Gastrocnemius medialis (tissue), 4 donors: ENCODE data around the gene SYT1. TPM values are rescaled to one million over a fixed set of nuclear protein-coding genes. Genes with fewer than 3 reads are reported as not detected.

Experiments used
- ATAC-seq, 2 donors: fragments of 150-250 bp; one replicate each; pipeline ENCODE4 v1.9.1; 2016
- DNase-seq, 2 donors: peaks; one replicate each; pipeline ENCODE4 v3.0.0-alpha.2; 2019
- H3K27ac ChIP-seq, 4 donors: fragments of 200-600 bp; sonication (generic); 1 replicate in 1 of 4; 2 replicates in 3 of 4; pipeline ENCODE4 v1.5.1; 2016 to 2018; ENCODE audit warnings: mild to moderate bottlenecking in 2 of 4, moderate library complexity in 1 of 4
- H3K27me3 ChIP-seq, 3 donors: fragments of 200-600 bp; sonication (generic) in 2 of 3; 1 replicate in 1 of 3; 2 replicates in 2 of 3; pipeline versions ENCODE4 v1.5.1 to v1.6.0; 2016 to 2019; ENCODE audit warnings: mild to moderate bottlenecking in 1 of 3, moderate library complexity in 1 of 3
- H3K36me3 ChIP-seq, 2 donors: fragments of 200-600 bp; sonication (generic) in 1 of 2; one replicate each; pipeline ENCODE4 v1.5.1; 2017 to 2018
- H3K4me1 ChIP-seq, 2 donors: fragments of 200-600 bp; sonication (generic) in 1 of 2; one replicate each; pipeline ENCODE4 v1.5.1; 2016 to 2017; ENCODE audit warnings: mild to moderate bottlenecking in 2 of 2
- H3K4me3 ChIP-seq, 4 donors: fragments of 200-600 bp; sonication (generic) in 3 of 4; 1 replicate in 1 of 4; 2 replicates in 3 of 4; pipeline ENCODE4 v1.5.1; 2016 to 2019; ENCODE audit warnings: mild to moderate bottlenecking in 2 of 4
- H3K9me3 ChIP-seq, 3 donors: fragments of 200-600 bp; sonication (generic) in 2 of 3; 1 replicate in 1 of 3; 2 replicates in 2 of 3; pipeline ENCODE4 v1.5.1; 2016 to 2019
- CTCF ChIP-seq, 5 experiments: fragments of 450-650 bp in 3 of 5; fragments of 200-600 bp in 2 of 5; sonication (generic) in 2 of 5; IDR thresholded peaks in 4 of 5; conservative IDR thresholded peaks in 1 of 5; 1 replicate in 4 of 5; 2 replicates in 1 of 5; pipeline ENCODE4 v1.5.1; 2016 to 2019; ENCODE audit warnings: antibody characterized with exemption in 5 of 5, mild to moderate bottlenecking in 3 of 5, moderate library complexity in 3 of 5
- POLR2A ChIP-seq, 2 donors: fragments of 450-650 bp; IDR thresholded peaks; one replicate each; pipeline ENCODE4 v1.6.1; 2017; ENCODE audit warnings: antibody characterized with exemption in 2 of 2, mild to moderate bottlenecking in 2 of 2, moderate library complexity in 2 of 2
- in situ Hi-C, 4 donors: fragments of 200-750 bp; cut with MboI; loops; one replicate each; pipeline versions ENCODE4 v1.15.0 to v1.8.0; 2017; ENCODE audit warnings: low sequenced_read_pairs in 4 of 4
- intact Hi-C: fragments of 100-400 bp; cut with DNase I; formaldehyde crosslinking; loops from one replicate; pipeline ENCODE4 v1.15.1; 2023; ENCODE audit warnings: low total_unique reads
- total RNA-seq, 4 donors: library from RNA; depleted of rRNA; stranded (reverse); fragments of >200 nt; gene quantifications; one replicate each; pipeline versions ENCODE4 v1.1.0 to v1.2.3, GENCODE V29; 2016

The SYT1 gene
- total RNA-seq, 4 donors from 2014 or later: 0.13 to 0.88 TPM; not detected in 2

- DNase-seq: no peak
- intact Hi-C loops (no loop called here), in situ Hi-C loops (no loop called here)
- Histone ChIP-seq H3K27ac (no peak overlapping the region), H3K4me1 (no peaks in the 10 kb centered on the region), H3K4me3 (no peak overlapping the region), H3K27me3 (no peaks in the 10 kb centered on the region), H3K9me3 (no peaks in the 10 kb centered on the region), H3K36me3 (no peaks in the 10 kb centered on the region)
- no peak for ATAC-seq
- no peak for TF ChIP-seq POLR2A (IDR thresholded peaks at IDR 0.05)
- TF ChIP-seq CTCF (IDR thresholded peaks at IDR 0.05 in 4 of 5, conservative IDR thresholded peaks at IDR 0.05 in 1 of 5): no peak
Measured at GRCh38 chr12:78966062-78966461, 101.5 kb downstream of the SYT1 start.

GRCh38 chr12:78966926-78967325, 102.4 kb downstream of the SYT1 start:
- intact Hi-C loops: no loop called here
- Histone ChIP-seq H3K4me1 (no peaks in the 10 kb centered on the region), H3K36me3 (no peaks in the 10 kb centered on the region), H3K27ac (no peak overlapping the region), H3K9me3 (no peaks in the 10 kb centered on the region), H3K27me3 (no peaks in the 10 kb centered on the region), H3K4me3 (no peak overlapping the region)
- TF ChIP-seq CTCF (IDR thresholded peaks at IDR 0.05 in 4 of 5, conservative IDR thresholded peaks at IDR 0.05 in 1 of 5) (no peak), POLR2A (IDR thresholded peaks at IDR 0.05) (no peak)
- in situ Hi-C loops: no loop called here
- ATAC-seq (no peak), DNase-seq (no peak)

- no peaks in the 10 kb centered on the region for H3K36me3 ChIP-seq
- no peak overlapping the region for H3K27ac ChIP-seq
- H3K9me3 ChIP-seq: no peaks in the 10 kb centered on the region
- no peak for ATAC-seq
- in situ Hi-C loops (no loop called here), intact Hi-C loops (no loop called here)
- no peak for TF ChIP-seq CTCF (IDR thresholded peaks at IDR 0.05 in 4 of 5, conservative IDR thresholded peaks at IDR 0.05 in 1 of 5)
- TF ChIP-seq POLR2A (IDR thresholded peaks at IDR 0.05): no peak
- H3K4me3 ChIP-seq: no peak overlapping the region
- H3K27me3 ChIP-seq: no peaks in the 10 kb centered on the region
- DNase-seq: no peak
- H3K4me1 ChIP-seq: no peaks in the 10 kb centered on the region
Measured at GRCh38 chr12:78968226-78968625, 103.7 kb downstream of the SYT1 start.

- TF ChIP-seq CTCF (IDR thresholded peaks at IDR 0.05 in 4 of 5, conservative IDR thresholded peaks at IDR 0.05 in 1 of 5) (no peak), POLR2A (IDR thresholded peaks at IDR 0.05) (no peak)
- in situ Hi-C loops: no loop called here
Measured at GRCh38 chr12:78970041-78970440, 105.5 kb downstream of the SYT1 start.

GRCh38 chr12:78977304-78977867, 112.8 kb downstream of the SYT1 start:
- no peak overlapping the region for H3K4me3 ChIP-seq
- intact Hi-C loops: no loop called here

More at GRCh38 chr12:78970041-78970440, 105.5 kb downstream of the SYT1 start:
- Histone ChIP-seq H3K9me3 (no peaks in the 10 kb centered on the region), H3K27me3 (no peaks in the 10 kb centered on the region), H3K27ac (no peak overlapping the region), H3K4me1 (no peaks in the 10 kb centered on the region), H3K36me3 (no peaks in the 10 kb centered on the region), H3K4me3 (no peak overlapping the region)
- intact Hi-C loops: no loop called here
- ATAC-seq (no peak), DNase-seq (no peak)

More at GRCh38 chr12:78977304-78977867, 112.8 kb downstream of the SYT1 start:
- Histone ChIP-seq H3K27ac (no peak overlapping the region), H3K9me3 (no peaks in the 10 kb centered on the region), H3K4me1 (no peaks in the 10 kb centered on the region), H3K27me3 (no peaks in the 10 kb centered on the region), H3K36me3 (no peaks in the 10 kb centered on the region)
- TF ChIP-seq POLR2A (IDR thresholded peaks at IDR 0.05) (no peak), CTCF (IDR thresholded peaks at IDR 0.05 in 4 of 5, conservative IDR thresholded peaks at IDR 0.05 in 1 of 5) (no peak)
- in situ Hi-C loops: no loop called here
- no peak for DNase-seq
- no peak for ATAC-seq
